LNCaP clone FGC (cell line): Measurements from ENCODE around the gene CACNB4.

Experiments used
- DNase-seq: peaks from one replicate; pipeline ENCODE4 v3.0.0-alpha.2; 2011; ENCODE audit warnings: low read depth
- H3K4me3 ChIP-seq: 2 replicates; pipeline ENCODE4 v1.5.1; 2011; ENCODE audit warnings: mild to moderate bottlenecking, low read depth, low read length, control low read depth
- CTCF ChIP-seq: IDR thresholded peaks from 2 replicates; pipeline ENCODE4 v1.5.1; 2012; ENCODE audit warnings: mild to moderate bottlenecking; ENCODE audit not compliant: control insufficient read depth, insufficient read depth; ENCODE audit errors: extremely low read depth

Gene CACNB4

GRCh38 chr2:151900331-151900730 is 198.5 kb downstream of the CACNB4 start:
- no peak for DNase-seq
- TF ChIP-seq CTCF: no peak
- no peak overlapping the region for H3K4me3 ChIP-seq

- DNase-seq: no peak
- no peak overlapping the region for H3K4me3 ChIP-seq
- TF ChIP-seq CTCF: no peak
Observed at GRCh38 chr2:151899156-151899555, 199.7 kb downstream of the CACNB4 start.

GRCh38 chr2:151891566-151892194 is 207.2 kb downstream of the CACNB4 start:
- no peak overlapping the region for H3K4me3 ChIP-seq
- no peak for DNase-seq
- TF ChIP-seq CTCF: 0 out of 2 replicates have a peak, but pooled peaks have one; percentile 7

- TF ChIP-seq CTCF: no peak
- DNase-seq: no peak
- H3K4me3 ChIP-seq: no peak overlapping the region
Observed at GRCh38 chr2:151887164-151887563, 211.7 kb downstream of the CACNB4 start.

- H3K4me3 ChIP-seq: no peak overlapping the region
- no peak for TF ChIP-seq CTCF
- DNase-seq: peak; percentile 10
Observed at GRCh38 chr2:151886241-151886640, 212.6 kb downstream of the CACNB4 start.

- DNase-seq: no peak
- H3K4me3 ChIP-seq: no peak overlapping the region
- TF ChIP-seq CTCF: no peak
Observed at GRCh38 chr2:151882786-151883445, 215.9 kb downstream of the CACNB4 start.

GRCh38 chr2:151881342-151881741 is 217.5 kb downstream of the CACNB4 start:
- DNase-seq: no peak

More at GRCh38 chr2:151881342-151881741, 217.5 kb downstream of the CACNB4 start:
- TF ChIP-seq CTCF: no peak
- no peak overlapping the region for H3K4me3 ChIP-seq
